H1 (cell line): ENCODE results near the gene KCNJ9. TPM values are rescaled to one million over a fixed set of nuclear protein-coding genes. Genes with fewer than 3 reads are reported as not detected.

Experiments
- CTCF ChIA-PET: fragments of 300-600 bp; sonication (Branson Sonifier 250); formaldehyde crosslinking; loops from one replicate; lab custom pipeline; 2021; ENCODE audit not compliant: partially characterized antibody; lab: Charles Lee
- POLR2A ChIA-PET: fragments of 300-600 bp; sonication (Branson Sonifier 250); formaldehyde crosslinking; loops from one replicate; lab custom pipeline; 2021; ENCODE audit warnings: inconsistent platforms; ENCODE audit not compliant: partially characterized antibody; lab: Charles Lee
- DNase-seq, 2 experiments: peaks; one replicate each; pipeline versions ENCODE4 v3.0.0 to v3.0.0-alpha.2; 2010 to 2022; ENCODE audit warnings: low spot score in 2 of 2, low read depth in 1 of 2, mixed read lengths in 1 of 2
- FAIRE-seq: peaks from 2 replicates; lab custom pipeline; 2011; peaks lifted over from hg19 to GRCh38; lab: Jason Lieb, UNC
- H2AFZ ChIP-seq: 2 replicates; pipeline ENCODE4 v1.8.1; 2012; ENCODE audit warnings: low read length, inconsistent platforms
- H2AK5ac ChIP-seq: 2 replicates; pipeline ENCODE4 v1.6.1; 2013; ENCODE audit warnings: low read depth, low read length
- H2BK120ac ChIP-seq: replicated peaks from 2 replicates; pipeline ENCODE3; 2013; ENCODE audit warnings: low read depth, low read length, inconsistent platforms
- H2BK12ac ChIP-seq: 2 replicates; pipeline ENCODE4 v1.6.1; 2013; ENCODE audit warnings: low read depth, low read length
- H2BK15ac ChIP-seq: 2 replicates; pipeline ENCODE4 v1.6.1; 2013; ENCODE audit warnings: low read length
- H2BK20ac ChIP-seq: 2 replicates; pipeline ENCODE4 v1.6.1; 2013; ENCODE audit warnings: low read length
- H2BK5ac ChIP-seq: 2 replicates; pipeline ENCODE4 v1.6.1; 2013; ENCODE audit warnings: low read depth, low read length
- H3K14ac ChIP-seq: 2 replicates; pipeline ENCODE4 v1.6.1; 2013; ENCODE audit warnings: inconsistent platforms; ENCODE audit not compliant: insufficient read length
- H3K18ac ChIP-seq: 2 replicates; pipeline ENCODE4 v1.6.1; 2013; ENCODE audit warnings: low read length; ENCODE audit errors: extremely low read depth
- H3K23ac ChIP-seq: 2 replicates; pipeline ENCODE4 v1.6.1; 2013; ENCODE audit warnings: inconsistent platforms; ENCODE audit not compliant: insufficient read length
- H3K23me2 ChIP-seq: 2 replicates; pipeline ENCODE4 v1.6.1; 2013; ENCODE audit warnings: low read depth, low read length
- H3K27ac ChIP-seq: 2 replicates; pipeline ENCODE4 v1.6.1; 2011; ENCODE audit warnings: low read depth, low read length, inconsistent platforms
- H3K27me3 ChIP-seq, 4 experiments: replicated peaks in 1 of 4; 1 replicate in 1 of 4; 2 replicates in 3 of 4; pipeline versions ENCODE4 v1.6.1 to v1.8.1; 2011 to 2013; ENCODE audit warnings: low read length in 3 of 4, mild to moderate bottlenecking in 3 of 4, inconsistent platforms in 2 of 4, mixed read lengths in 2 of 4, moderate library complexity in 1 of 4; ENCODE audit not compliant: control insufficient read depth in 3 of 4, insufficient read depth in 3 of 4; ENCODE audit errors: extremely low read depth in 1 of 4
- H3K36me3 ChIP-seq, 4 experiments: 2 replicates each; pipeline versions ENCODE4 v1.6.1 to v1.8.1; 2011 to 2013; ENCODE audit warnings: mild to moderate bottlenecking in 4 of 4, low read length in 3 of 4, moderate library complexity in 2 of 4, control low read depth in 1 of 4, inconsistent platforms in 1 of 4; ENCODE audit not compliant: insufficient read depth in 4 of 4, control insufficient read depth in 2 of 4
- H3K4ac ChIP-seq: replicated peaks from 2 replicates; pipeline ENCODE3; 2013; ENCODE audit warnings: low read length, low read depth, mixed read lengths, inconsistent platforms; ENCODE audit not compliant: insufficient read length
- H3K4me1 ChIP-seq, 4 experiments: replicated peaks in 1 of 4; 1 replicate in 1 of 4; 2 replicates in 3 of 4; pipeline versions ENCODE4 v1.6.1 to v1.8.1; 2011 to 2013; ENCODE audit warnings: low read length in 3 of 4, inconsistent platforms in 2 of 4, mixed read lengths in 1 of 4; ENCODE audit not compliant: insufficient read depth in 4 of 4, control insufficient read depth in 3 of 4
- H3K4me2 ChIP-seq, 2 experiments: 2 replicates each; pipeline versions ENCODE4 v1.6.1 to v1.8.1; 2011 to 2013; ENCODE audit warnings: low read depth in 2 of 2, low read length in 2 of 2, control low read depth in 1 of 2, inconsistent platforms in 1 of 2, mild to moderate bottlenecking in 1 of 2; ENCODE audit not compliant: insufficient read depth in 1 of 2
- H3K4me3 ChIP-seq, 4 experiments: fragments of 200-600, 300-600 bp in 1 of 4; sonication (generic), shearing (Covaris generic), sonication (Bioruptor Twin) in 1 of 4; 2 replicates each; pipeline versions ENCODE4 v1.5.1 to v1.8.1; 2011 to 2016; ENCODE audit warnings: low read length in 4 of 4, low read depth in 3 of 4, control low read depth in 2 of 4, inconsistent platforms in 2 of 4, mild to moderate bottlenecking in 2 of 4, mixed read lengths in 1 of 4, moderate library complexity in 1 of 4; ENCODE audit not compliant: insufficient read depth in 2 of 4; ENCODE audit errors: extremely low read depth in 1 of 4
- H3K56ac ChIP-seq: replicated peaks from 2 replicates; pipeline ENCODE3; 2013; ENCODE audit warnings: low read depth, mild to moderate bottlenecking, mixed read lengths, low read length, inconsistent platforms; ENCODE audit not compliant: insufficient read length
- H3K79me1 ChIP-seq: 2 replicates; pipeline ENCODE4 v1.6.1; 2013; ENCODE audit warnings: low read depth, low read length, control low read depth
- H3K79me2 ChIP-seq, 2 experiments: 2 replicates each; pipeline versions ENCODE4 v1.6.1 to v1.8.1; 2012 to 2013; ENCODE audit warnings: low read length in 2 of 2, mild to moderate bottlenecking in 2 of 2, inconsistent platforms in 1 of 2; ENCODE audit not compliant: insufficient read depth in 2 of 2, control insufficient read depth in 1 of 2
- H3K9ac ChIP-seq, 4 experiments: replicated peaks in 1 of 4; 1 replicate in 1 of 4; 2 replicates in 3 of 4; pipeline versions ENCODE4 v1.6.1 to v1.8.1; 2011 to 2013; ENCODE audit warnings: low read depth in 3 of 4, low read length in 3 of 4, control low read depth in 2 of 4, mild to moderate bottlenecking in 2 of 4, moderate library complexity in 2 of 4, inconsistent platforms in 1 of 4; ENCODE audit errors: extremely low read depth in 1 of 4
- H3K9me3 ChIP-seq, 2 experiments: 2 replicates each; pipeline versions ENCODE4 v1.6.1 to v1.8.1; 2012 to 2013; ENCODE audit warnings: mild to moderate bottlenecking in 2 of 2, moderate library complexity in 2 of 2, control low read depth in 1 of 2, inconsistent platforms in 1 of 2, low read depth in 1 of 2, low read length in 1 of 2, mixed read lengths in 1 of 2; ENCODE audit not compliant: insufficient read depth in 2 of 2
- H4K20me1 ChIP-seq, 2 experiments: replicated peaks in 1 of 2; 2 replicates each; pipeline versions ENCODE3 to v1.8.1; 2011 to 2013; ENCODE audit warnings: inconsistent platforms in 2 of 2, low read length in 2 of 2, mild to moderate bottlenecking in 1 of 2; ENCODE audit not compliant: insufficient read depth in 2 of 2, control insufficient read depth in 1 of 2
- H4K5ac ChIP-seq: 2 replicates; pipeline ENCODE4 v1.6.1; 2013; ENCODE audit warnings: low read length, low read depth, mixed read lengths, inconsistent platforms; ENCODE audit not compliant: insufficient read length
- H4K8ac ChIP-seq: 2 replicates; pipeline ENCODE4 v1.8.0; 2013; ENCODE audit warnings: mild to moderate bottlenecking, moderate library complexity, low read length, inconsistent platforms; ENCODE audit not compliant: insufficient read depth; ENCODE audit errors: extremely low read depth
- H4K91ac ChIP-seq: replicated peaks from 2 replicates; pipeline ENCODE3; 2013; ENCODE audit warnings: low read length, mixed read lengths, inconsistent platforms; ENCODE audit not compliant: insufficient read length
- BCL11A ChIP-seq, 2 experiments: IDR thresholded peaks; one replicate each; pipeline ENCODE4 v1.6.1; 2011; ENCODE audit warnings: low read depth in 2 of 2, low read length in 2 of 2, mild to moderate bottlenecking in 2 of 2
- BRCA1 ChIP-seq: IDR thresholded peaks from 2 replicates; pipeline ENCODE4 v1.6.1; 2012; ENCODE audit warnings: low read depth, low read length, improper control_type of control experiment
- CBX5 ChIP-seq: fragments of 300-800, 300-1000 bp; sonication (generic); IDR thresholded peaks from 2 replicates; pipeline ENCODE4 v1.7.1; 2016; ENCODE audit warnings: antibody characterized with exemption, low read length, low read depth
- CBX8 ChIP-seq: fragments of 300-800, 300-1000 bp; sonication (generic); IDR thresholded peaks from 2 replicates; pipeline ENCODE4 v1.7.1; 2016; ENCODE audit warnings: low read depth, low read length, borderline replicate concordance
- CTBP2 ChIP-seq: IDR thresholded peaks from 2 replicates; pipeline ENCODE4 v1.7.0; 2011; ENCODE audit warnings: borderline replicate concordance, mild to moderate bottlenecking, moderate library complexity, mixed read lengths, low read length; ENCODE audit not compliant: insufficient read depth, insufficient read length
- EGR1 ChIP-seq: IDR thresholded peaks from 2 replicates; pipeline ENCODE4 v1.6.1; 2011; ENCODE audit warnings: low read depth, low read length, borderline replicate concordance
- MAFK ChIP-seq: IDR thresholded peaks from 2 replicates; pipeline ENCODE4 v1.6.1; 2012; ENCODE audit warnings: low read depth, mild to moderate bottlenecking, improper control_type of control experiment, low read length
- RBBP5 ChIP-seq: IDR thresholded peaks from 2 replicates; pipeline ENCODE4 v1.7.1; 2012; ENCODE audit warnings: low read depth, mild to moderate bottlenecking, inconsistent platforms, low read length, moderate library complexity, borderline replicate concordance
- RNF2 ChIP-seq: fragments of 200-900, 300-1000 bp; sonication (generic); IDR thresholded peaks from 2 replicates; pipeline ENCODE4 v1.7.1; 2016; ENCODE audit warnings: borderline replicate concordance, low read depth, mild to moderate bottlenecking, antibody characterized with exemption, low read length; ENCODE audit not compliant: poor library complexity, severe bottlenecking; ENCODE audit errors: missing control alignments
- SAP30 ChIP-seq: fragments of 300-600 bp; sonication (generic); IDR thresholded peaks from 2 replicates; pipeline ENCODE4 v1.7.1; 2012; ENCODE audit warnings: low read length, moderate library complexity, mild to moderate bottlenecking, inconsistent platforms; ENCODE audit not compliant: insufficient read depth, insufficient replicate concordance
- SIX5 ChIP-seq: IDR thresholded peaks from 2 replicates; pipeline ENCODE4 v1.6.1; 2011; ENCODE audit warnings: mild to moderate bottlenecking, low read depth, low read length
- SP2 ChIP-seq: IDR thresholded peaks from 2 replicates; pipeline ENCODE4 v1.6.1; 2012; ENCODE audit warnings: mild to moderate bottlenecking, low read length, inconsistent platforms
- SRF ChIP-seq: IDR thresholded peaks from 2 replicates; pipeline ENCODE4 v1.6.1; 2011; ENCODE audit warnings: mild to moderate bottlenecking, low read depth, low read length, moderate library complexity
- TBP ChIP-seq: IDR thresholded peaks from 2 replicates; pipeline ENCODE4 v1.6.1; 2011; ENCODE audit warnings: low read depth, low read length, improper control_type of control experiment
- WGBS, 2 experiments: shearing (Covaris generic) in 1 of 2; methylation state at CpG; one replicate each; pipeline versions ENCODE4 v1.1.6 to v1.1.7; 2013 to 2015; ENCODE audit warnings: low lambda C conversion rate in 2 of 2, mixed read lengths in 2 of 2, inconsistent platforms in 1 of 2, low coverage in 1 of 2, missing lambda C conversion rate in 1 of 2; ENCODE audit not compliant: insufficient replicate concordance in 2 of 2, insufficient coverage in 1 of 2, insufficient read length in 1 of 2; ENCODE audit errors: extremely low coverage in 1 of 2, missing lambda C conversion rate in 1 of 2; 5-methylcytosine and 5-hydroxymethylcytosine counted together
- polyA plus RNA-seq, 7 experiments: library from polyadenylated mRNA; depleted of rRNA in 3 of 7; stranded (reverse) in 5 of 7; unstranded in 2 of 7; fragments of >200 nt in 5 of 7; fragments of 200-250 nt in 2 of 7; gene quantifications; 1 replicate in 5 of 7; 2 replicates in 1 of 7; 4 replicates in 1 of 7; pipeline versions ENCODE4 v1.2.1 to v1.2.3, GENCODE V29; 2011 to 2013; ENCODE audit warnings: missing spikeins in 2 of 7, mixed read lengths in 2 of 7
- total RNA-seq: library from RNA; stranded (reverse); fragmentation: NEBNext Ultra II Directional; extraction: Animal tissue kit (Norgen Biotek cat#: 25700); gene quantifications from 2 replicates; pipeline ENCODE4 v1.2.1, GENCODE V29; 2021

Gene KCNJ9
- total and polyA plus RNA-seq, 2 of the 8 experiments (the other 6 are each of a cell fraction or from before 2014, with no cell fraction given): 0.02 to 0.13 TPM

GRCh38 chr1:160130486-160130885 is 49.1 kb downstream of the KCNJ9 start:
- H2BK12ac ChIP-seq: no peak overlapping the region
- WGBS, 2 experiments: 91% methylated on average over 5 of the region's 5 CpGs; no CpG with 5 or more reads in 1 of the 2 experiments
- H3K79me2 ChIP-seq: no peaks in the 10 kb centered on the region
- no peaks in the 10 kb centered on the region for H3K9me3 ChIP-seq
- peaks cover 12 to 56% (median 49%) of the 10 kb centered on the region in 4 experiments; a peak in 7 of 8 replicates for H3K36me3 ChIP-seq
- FAIRE-seq: no peak
- H3K79me1 ChIP-seq: no peaks in the 10 kb centered on the region; the same call in 1 of the 2 replicates
- H2BK5ac ChIP-seq: no peak overlapping the region
- CTCF ChIA-PET: interaction anchor here (0.8 to 13.8 kb wide), 9 partner anchors 9 to 122 kb away, joined by 3 to 141 read pairs (median 3); partner anchors contain the start of gene ATP1A2
- no peak overlapping the region for H3K4me2 ChIP-seq
- H3K4ac ChIP-seq: no peak overlapping the region
- no peak for DNase-seq
- H3K23ac ChIP-seq: no peak overlapping the region
- no peak overlapping the region for H2BK120ac ChIP-seq
- no peaks in the 10 kb centered on the region for H3K4me1 ChIP-seq
- H3K9ac ChIP-seq: no peak overlapping the region
- no peak overlapping the region for H2BK20ac ChIP-seq
- H4K5ac ChIP-seq: no peak overlapping the region
- no peak overlapping the region for H3K27ac ChIP-seq
- peaks cover 5% of the 10 kb centered on the region; the same call in 1 of the 2 replicates for H3K23me2 ChIP-seq
- no peak overlapping the region for H3K56ac ChIP-seq
- H4K91ac ChIP-seq: no peak overlapping the region
- H4K8ac ChIP-seq: no peak overlapping the region
- POLR2A ChIA-PET: interaction anchor here (1.1 to 8.1 kb wide), 3 partner anchors 10 to 218 kb away, joined by 4 to 56 read pairs (median 8); partner anchors contain the start of gene ATP1A2
- H3K14ac ChIP-seq: no peak overlapping the region
- H2AK5ac ChIP-seq: no peak overlapping the region
- no peak overlapping the region for H2AFZ ChIP-seq
- no peak overlapping the region for H3K4me3 ChIP-seq
- H2BK15ac ChIP-seq: no peak overlapping the region
- H3K18ac ChIP-seq: no peak overlapping the region
- H4K20me1 ChIP-seq: no peaks in the 10 kb centered on the region
- H3K27me3 ChIP-seq: no peaks in the 10 kb centered on the region
- TF ChIP-seq BCL11A (IDR thresholded peaks at IDR 0.05; ENCODE audit: low read depth in 2 of 2, low read length in 2 of 2) (no peak), MAFK (no peak), RBBP5 (no peak), SAP30 (no peak), CBX5 (no peak), RNF2 (no peak), SP2 (no peak), SIX5 (no peak), BRCA1 (no peak), CTBP2 (no peak), CBX8 (no peak), EGR1 (no peak), SRF (no peak), TBP (no peak)
